Breast epithelium (tissue), 3 donors: ENCODE results near the gene RORB.

Experiments used
- CTCF ChIP-seq, 3 donors: fragments of 450-650 bp; IDR thresholded peaks; one replicate each; pipeline ENCODE4 v1.5.1; 2016 to 2017; ENCODE audit warnings: antibody characterized with exemption in 3 of 3, mild to moderate bottlenecking in 3 of 3, moderate library complexity in 3 of 3
- POLR2A ChIP-seq: fragments of 450-650 bp; IDR thresholded peaks from one replicate; pipeline ENCODE4 v1.6.1; 2016; ENCODE audit warnings: antibody characterized with exemption, mild to moderate bottlenecking, moderate library complexity
- POLR2AphosphoS5 ChIP-seq, 3 donors: sonication (generic); formaldehyde crosslinking; IDR thresholded peaks; one replicate each; pipeline ENCODE4 v1.6.1; 2017; ENCODE audit warnings: antibody characterized with exemption in 3 of 3

GRCh38 chr9:74447451-74448193 is 49.5 kb upstream of the RORB start:
- TF ChIP-seq CTCF (IDR thresholded peaks at IDR 0.05), result no peak
- TF ChIP-seq POLR2AphosphoS5 (IDR thresholded peaks at IDR 0.05), result no peak
- no peak for TF ChIP-seq POLR2A
